GM19099 (cell line): ENCODE results near the gene UCHL1.

ENCODE experiments used
- POLR2A ChIP-seq: IDR thresholded peaks from 3 replicates; pipeline ENCODE4 v1.6.1; 2011; ENCODE audit warnings: low read depth; ENCODE audit not compliant: insufficient read length; ENCODE audit errors: extremely low read depth

Gene UCHL1

DNA sequence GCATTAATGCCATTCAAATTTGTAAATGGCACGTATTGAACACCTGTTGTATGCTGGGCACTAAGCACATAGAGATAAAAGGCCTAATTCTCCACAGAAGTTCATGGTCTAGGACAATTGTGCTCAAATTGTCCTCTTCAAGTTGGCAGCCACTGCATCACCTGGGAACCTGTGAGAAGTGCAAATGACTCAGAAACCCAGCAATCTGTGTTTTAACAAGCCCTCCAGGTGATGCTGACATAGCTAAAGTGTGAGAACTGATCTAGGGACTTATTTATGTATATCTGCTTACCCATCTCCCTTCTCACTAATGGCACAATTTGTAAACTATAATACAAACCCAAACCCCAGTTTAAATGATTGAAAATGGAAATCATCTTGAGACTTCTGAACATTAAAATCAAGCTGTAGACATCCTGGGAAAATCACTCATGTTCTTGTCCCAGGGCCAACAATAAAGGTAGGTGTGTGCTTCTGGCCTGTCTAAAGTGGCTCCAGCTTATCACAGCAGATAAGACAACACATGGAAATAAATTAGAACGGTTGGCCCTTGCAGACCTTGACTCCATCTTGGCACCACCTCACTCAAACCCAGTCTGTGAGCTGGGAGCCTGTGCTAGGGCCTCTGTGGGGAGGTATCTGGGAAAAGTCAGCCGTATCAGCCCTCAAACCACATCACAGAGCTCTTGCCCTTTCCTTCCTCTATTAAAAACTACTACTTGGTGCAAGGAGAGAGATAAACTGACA lies 46.8 kb downstream of the UCHL1 start:
- TF ChIP-seq POLR2A, result no peak

DNA sequence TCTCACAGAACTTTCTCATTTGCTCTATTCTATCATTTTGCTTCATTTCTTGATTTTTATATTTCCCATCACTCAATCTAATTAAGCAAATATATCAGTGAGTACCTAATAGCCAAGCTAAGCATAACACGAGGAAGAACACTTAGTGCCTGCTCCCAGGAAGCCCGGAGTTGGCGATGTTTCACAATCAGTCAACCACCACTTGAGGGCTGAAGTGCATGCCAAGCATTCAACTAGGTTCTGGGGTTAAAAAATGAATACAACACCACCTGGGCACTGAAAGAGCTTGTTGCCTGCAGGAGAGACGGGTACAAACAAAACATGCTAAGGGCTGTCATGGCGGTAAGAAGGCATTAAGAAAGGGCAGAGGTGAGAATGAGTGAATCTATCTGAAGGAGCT lies 47.5 kb downstream of the UCHL1 start:
- no peak for TF ChIP-seq POLR2A

DNA sequence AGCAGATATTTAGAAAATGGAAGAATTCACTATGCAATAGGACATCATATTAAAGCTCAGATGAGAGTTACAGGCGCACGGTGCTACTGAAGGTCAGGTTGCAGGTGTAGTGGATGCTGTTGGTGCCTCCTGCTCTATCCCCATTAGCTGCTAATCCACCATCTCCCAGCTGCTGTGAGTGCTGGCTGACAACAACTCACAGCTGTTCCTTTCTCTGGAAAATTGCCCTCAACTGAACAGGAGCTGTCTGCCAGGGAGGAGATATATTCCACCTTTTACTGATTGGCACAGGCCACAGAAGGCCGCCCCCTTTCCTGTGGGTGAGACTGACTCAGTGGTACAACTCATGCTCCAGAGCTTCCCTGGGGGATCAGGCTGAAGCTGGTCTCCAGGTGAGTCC lies 48.7 kb downstream of the UCHL1 start:
- no peak for TF ChIP-seq POLR2A

DNA sequence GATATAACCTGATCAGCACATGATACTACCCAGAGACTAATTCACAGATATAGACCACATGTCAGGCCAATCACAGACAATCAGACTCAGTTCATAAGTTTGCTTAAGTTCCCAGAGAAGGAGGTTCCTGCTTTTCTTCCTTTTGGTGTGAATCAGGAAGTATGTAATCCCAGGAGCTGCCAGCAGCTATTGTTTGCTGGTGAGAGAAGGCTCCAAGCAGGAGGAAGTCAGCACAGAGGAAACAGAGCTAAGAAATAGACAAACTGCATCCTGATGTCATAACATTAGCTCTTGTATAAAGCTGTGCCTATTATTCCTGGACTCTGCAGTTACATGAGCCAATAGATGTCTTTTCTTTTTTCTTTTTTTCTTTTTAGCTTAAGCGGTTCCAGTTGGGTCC lies 50.9 kb downstream of the UCHL1 start:
- no peak for TF ChIP-seq POLR2A

DNA sequence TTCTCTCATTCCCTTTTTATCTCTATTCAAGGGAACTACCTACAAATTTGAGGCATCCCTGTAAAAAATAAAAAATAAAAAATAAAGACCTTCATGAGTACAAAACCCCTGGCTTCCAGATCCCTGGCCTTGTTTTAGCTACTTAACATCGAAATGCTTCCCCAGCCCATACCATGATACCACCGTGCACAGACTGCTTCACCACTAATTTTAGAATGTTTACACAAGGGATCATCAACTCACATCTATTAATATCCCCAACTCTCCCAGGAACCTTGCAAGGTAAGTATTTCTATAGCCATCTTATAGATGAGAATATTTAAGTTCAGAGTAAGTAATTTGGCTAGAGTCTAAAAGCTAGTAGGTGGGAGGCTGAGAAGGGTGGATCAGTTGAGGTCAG lies 51.7 kb downstream of the UCHL1 start:
- no peak for TF ChIP-seq POLR2A

DNA sequence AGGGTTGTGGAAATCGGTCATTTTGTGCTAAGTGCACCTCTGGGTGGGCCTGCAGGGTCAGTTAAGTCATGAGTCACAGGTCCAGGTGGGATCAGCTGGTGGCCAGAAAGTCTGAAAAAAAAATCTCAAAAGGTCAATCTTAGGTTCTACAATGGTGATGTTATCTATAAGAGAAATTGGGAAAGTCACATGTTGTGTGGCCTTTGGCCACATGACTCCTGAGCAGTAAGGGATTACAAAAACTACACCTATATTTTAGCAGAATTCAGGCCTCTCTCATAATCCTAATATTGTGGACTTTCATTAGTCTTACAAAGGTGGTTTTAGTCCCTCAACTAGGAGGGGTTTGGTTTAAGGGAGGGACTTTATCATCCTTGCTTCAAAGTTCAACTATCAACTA lies 59.1 kb downstream of the UCHL1 start:
- no peak for TF ChIP-seq POLR2A
